Adipocyte (in vitro differentiated cells): Measurements from ENCODE around the gene TAS2R41.
A peak's percentile ranks its signal among the peaks of the same experiment; 100 is the strongest.
"Not testable (repeated sequence)": the region's sequence is repeated elsewhere in the genome, so short reads cannot be mapped to it uniquely, and the experiment has no call there.

Source experiments
- DNase-seq: peaks from one replicate; pipeline ENCODE4 v3.0.0-alpha.2; 2015; ENCODE audit warnings: low read depth
- H3K27me3 ChIP-seq: replicated peaks from 2 replicates; pipeline ENCODE4 v1.7.0; 2013; ENCODE audit warnings: mild to moderate bottlenecking, low read length, moderate library complexity; ENCODE audit not compliant: control insufficient read depth, insufficient read depth
- H3K36me3 ChIP-seq: 2 replicates; pipeline ENCODE4 v1.7.0; 2013; ENCODE audit warnings: low read length, mild to moderate bottlenecking, moderate library complexity; ENCODE audit not compliant: control insufficient read depth, insufficient read depth, severe bottlenecking
- H3K4me1 ChIP-seq: 2 replicates; pipeline ENCODE4 v1.7.0; 2013; ENCODE audit warnings: mild to moderate bottlenecking, low read length, moderate library complexity; ENCODE audit not compliant: control insufficient read depth, insufficient read depth
- H3K4me3 ChIP-seq: 2 replicates; pipeline ENCODE4 v1.7.0; 2013; ENCODE audit warnings: mild to moderate bottlenecking, low read length, moderate library complexity
- H3K9ac ChIP-seq: 2 replicates; pipeline ENCODE4 v1.7.0; 2013; ENCODE audit warnings: mild to moderate bottlenecking, low read length, moderate library complexity
- H3K9me3 ChIP-seq: 2 replicates; pipeline ENCODE4 v1.7.0; 2013; ENCODE audit warnings: mild to moderate bottlenecking, low read length, moderate library complexity; ENCODE audit not compliant: control insufficient read depth

Gene TAS2R41

GRCh38 chr7:143456992-143457793 lies 20.5 kb upstream of the TAS2R41 start:
- H3K9me3 ChIP-seq, result peaks cover 6% of the 10 kb centered on the region

GRCh38 chr7:143458263-143458662 lies 19.4 kb upstream of the TAS2R41 start:
- H3K4me3 ChIP-seq, result peak overlapping the region; percentile 40
- DNase-seq, result peak; percentile 70
- no peaks in the 10 kb centered on the region for H3K36me3 ChIP-seq
- peaks cover 45% of the 10 kb centered on the region for H3K4me1 ChIP-seq
- H3K9ac ChIP-seq, result peak overlapping the region; percentile 18
- H3K27me3 ChIP-seq, result no peaks in the 10 kb centered on the region
- peaks cover 7% of the 10 kb centered on the region for H3K9me3 ChIP-seq

More at GRCh38 chr7:143456992-143457793, 20.5 kb upstream of the TAS2R41 start:
- Histone ChIP-seq H3K36me3 (no peaks in the 10 kb centered on the region), H3K4me1 (peaks cover 42% of the 10 kb centered on the region), H3K9ac (no peak overlapping the region), H3K27me3 (no peaks in the 10 kb centered on the region), H3K4me3 (no peak overlapping the region)
- peak; percentile 49 for DNase-seq

GRCh38 chr7:143458681-143459080 lies 19.0 kb upstream of the TAS2R41 start:
- Histone ChIP-seq H3K9me3 (peaks cover 7% of the 10 kb centered on the region), H3K27me3 (no peaks in the 10 kb centered on the region), H3K36me3 (no peaks in the 10 kb centered on the region), H3K9ac (no peak overlapping the region), H3K4me3 (no peak overlapping the region), H3K4me1 (peaks cover 48% of the 10 kb centered on the region)
- DNase-seq, result no peak

DNA sequence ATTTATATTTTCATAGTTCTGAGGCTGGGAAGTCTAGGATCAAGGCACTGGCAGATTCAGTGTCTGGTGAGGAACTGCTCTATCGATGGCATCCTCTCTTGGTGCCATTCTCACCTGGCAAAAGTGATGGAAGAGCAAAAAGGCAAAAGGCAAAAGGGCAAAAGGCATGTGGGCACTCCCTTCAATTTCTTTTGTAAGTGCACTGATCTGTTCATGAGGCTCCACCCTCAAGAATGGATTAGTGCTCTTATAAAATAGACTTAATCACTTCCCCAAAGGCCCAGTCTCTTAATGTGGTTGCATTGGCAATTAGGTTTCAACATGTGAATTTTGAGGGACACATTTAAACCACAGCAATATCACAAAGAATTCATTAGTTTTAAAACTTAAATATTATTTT lies 18.3 kb upstream of the TAS2R41 start:
- peaks cover 7% of the 10 kb centered on the region for H3K9me3 ChIP-seq
- no peaks in the 10 kb centered on the region for H3K36me3 ChIP-seq
- no peaks in the 10 kb centered on the region for H3K27me3 ChIP-seq
- H3K4me3 ChIP-seq, result no peak overlapping the region
- DNase-seq, result no peak
- H3K9ac ChIP-seq, result no peak overlapping the region
- H3K4me1 ChIP-seq, result peaks cover 42% of the 10 kb centered on the region

DNA sequence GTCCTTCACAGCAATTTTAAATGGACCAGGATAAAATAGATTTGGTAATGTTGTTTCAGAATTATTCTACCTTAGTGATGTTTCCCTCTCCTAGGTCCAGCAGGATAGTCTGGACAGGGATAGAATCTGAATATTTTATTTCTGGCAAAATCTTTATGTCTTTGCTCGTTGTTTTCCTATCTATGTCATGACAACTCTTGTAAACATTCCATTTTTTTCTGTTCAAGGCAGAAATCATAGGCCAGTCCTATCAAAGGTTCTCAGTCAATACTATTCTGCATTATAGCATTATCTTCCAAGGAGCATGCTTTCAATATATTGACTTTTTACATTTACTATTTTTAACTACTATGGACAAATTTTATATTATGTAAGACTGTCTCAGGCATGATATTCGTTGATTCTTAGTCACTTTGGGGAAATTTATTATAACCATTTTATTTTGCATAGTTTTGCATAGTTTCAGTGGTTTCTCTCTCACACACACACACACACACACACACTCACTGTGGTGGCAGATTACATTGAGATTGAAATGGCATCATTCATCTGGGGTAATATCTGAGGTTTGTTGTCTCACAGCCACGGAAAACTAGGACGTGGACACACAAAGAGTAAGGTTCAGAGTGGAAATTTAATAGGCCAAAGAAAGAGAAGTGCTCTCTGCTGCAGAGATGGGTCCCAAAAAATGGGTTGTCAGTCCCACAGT lies 17.2 kb upstream of the TAS2R41 start:
- DNase-seq, result no peak
- Histone ChIP-seq H3K27me3 (no peaks in the 10 kb centered on the region), H3K9ac (no peak overlapping the region), H3K9me3 (peaks cover 7% of the 10 kb centered on the region), H3K36me3 (no peaks in the 10 kb centered on the region), H3K4me3 (no peak overlapping the region), H3K4me1 (peaks cover 36% of the 10 kb centered on the region)

GRCh38 chr7:143462045-143462444 lies 15.6 kb upstream of the TAS2R41 start:
- no peak overlapping the region for H3K4me3 ChIP-seq
- no peak overlapping the region for H3K9ac ChIP-seq
- H3K4me1 ChIP-seq, result peaks cover 24% of the 10 kb centered on the region
- H3K27me3 ChIP-seq, result no peaks in the 10 kb centered on the region
- DNase-seq, result no peak
- H3K9me3 ChIP-seq, result peaks cover 7% of the 10 kb centered on the region
- no peaks in the 10 kb centered on the region for H3K36me3 ChIP-seq

DNA sequence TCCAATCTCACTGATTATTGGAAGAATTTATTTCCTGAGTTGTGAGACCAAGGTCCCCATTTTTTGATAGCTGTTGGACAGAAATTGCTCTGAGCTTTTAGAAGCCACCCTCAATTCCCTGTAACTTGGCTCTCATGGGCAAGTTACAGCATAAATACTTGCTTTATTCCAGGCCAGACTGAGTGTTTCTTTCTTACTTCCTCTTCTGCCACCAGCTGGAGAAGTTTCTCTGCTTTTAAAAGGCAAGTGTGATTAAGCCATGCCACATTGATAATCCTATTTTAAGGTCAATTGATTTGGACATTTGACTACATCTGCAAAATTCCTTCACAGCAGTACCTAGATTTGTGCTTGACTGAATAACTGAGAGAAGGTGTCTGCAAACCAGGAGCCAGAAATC lies 14.1 kb upstream of the TAS2R41 start:
- Histone ChIP-seq H3K36me3 (no peaks in the 10 kb centered on the region), H3K9me3 (peaks cover 7% of the 10 kb centered on the region), H3K27me3 (no peaks in the 10 kb centered on the region), H3K4me3 (no peak overlapping the region), H3K4me1 (peaks cover 9% of the 10 kb centered on the region), H3K9ac (no peak overlapping the region)
- no peak for DNase-seq

DNA sequence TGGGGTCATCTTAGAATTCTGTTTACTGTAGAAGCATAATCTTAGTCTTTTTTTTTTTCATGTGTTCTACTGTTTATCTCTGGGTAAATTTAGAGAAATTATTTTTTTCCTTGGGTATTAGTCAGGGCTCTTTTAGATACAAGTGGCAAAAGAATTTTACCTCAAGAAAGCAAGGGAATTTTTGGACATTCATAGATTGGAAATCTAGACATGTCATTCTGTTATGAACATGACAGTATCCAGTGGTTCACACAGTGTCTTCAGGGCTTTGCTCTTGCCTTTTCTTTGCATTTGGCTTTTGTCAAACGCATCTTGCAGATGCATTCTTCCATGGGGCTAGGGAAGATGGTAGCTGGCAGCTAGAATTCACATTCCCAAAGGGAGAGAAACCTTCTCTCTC lies 13.7 kb upstream of the TAS2R41 start:
- Histone ChIP-seq H3K4me1 (peaks cover 7% of the 10 kb centered on the region), H3K9ac (no peak overlapping the region), H3K36me3 (no peaks in the 10 kb centered on the region), H3K4me3 (no peak overlapping the region), H3K9me3 (peaks cover 7% of the 10 kb centered on the region), H3K27me3 (no peaks in the 10 kb centered on the region)
- DNase-seq, result no peak

DNA sequence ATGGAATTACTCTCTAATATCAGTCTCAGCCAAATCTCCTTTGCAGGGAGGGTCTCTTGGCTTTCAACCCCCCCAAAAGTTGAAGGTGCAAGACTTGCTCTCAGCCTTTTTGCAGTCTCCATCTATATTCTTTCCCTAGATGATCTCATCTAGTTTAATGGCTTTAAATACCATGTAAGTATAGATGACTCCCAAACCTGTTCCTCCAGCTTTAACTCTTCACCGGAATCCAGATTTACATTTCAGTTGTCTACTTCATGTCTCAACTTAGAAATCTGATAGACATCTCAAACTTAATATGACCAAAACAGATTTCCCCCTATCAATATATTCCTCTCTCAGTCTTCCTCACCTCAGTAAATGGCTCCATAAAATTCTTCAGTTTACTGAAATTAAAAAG lies 9.9 kb upstream of the TAS2R41 start:
- Histone ChIP-seq H3K9ac (no peak overlapping the region), H3K4me3 (no peak overlapping the region), H3K27me3 (no peaks in the 10 kb centered on the region), H3K9me3 (no peaks in the 10 kb centered on the region), H3K36me3 (no peaks in the 10 kb centered on the region), H3K4me1 (peaks cover 7% of the 10 kb centered on the region)
- no peak for DNase-seq

- H3K4me1 ChIP-seq, H3K4me3 ChIP-seq, H3K36me3 ChIP-seq, H3K27me3 ChIP-seq, DNase-seq, H3K9ac ChIP-seq: not testable (repeated sequence)
- H3K9me3 ChIP-seq, result peaks cover 14% of the 10 kb centered on the region
Observed at GRCh38 chr7:143472071-143472689, 5.5 kb upstream of the TAS2R41 start.

DNA sequence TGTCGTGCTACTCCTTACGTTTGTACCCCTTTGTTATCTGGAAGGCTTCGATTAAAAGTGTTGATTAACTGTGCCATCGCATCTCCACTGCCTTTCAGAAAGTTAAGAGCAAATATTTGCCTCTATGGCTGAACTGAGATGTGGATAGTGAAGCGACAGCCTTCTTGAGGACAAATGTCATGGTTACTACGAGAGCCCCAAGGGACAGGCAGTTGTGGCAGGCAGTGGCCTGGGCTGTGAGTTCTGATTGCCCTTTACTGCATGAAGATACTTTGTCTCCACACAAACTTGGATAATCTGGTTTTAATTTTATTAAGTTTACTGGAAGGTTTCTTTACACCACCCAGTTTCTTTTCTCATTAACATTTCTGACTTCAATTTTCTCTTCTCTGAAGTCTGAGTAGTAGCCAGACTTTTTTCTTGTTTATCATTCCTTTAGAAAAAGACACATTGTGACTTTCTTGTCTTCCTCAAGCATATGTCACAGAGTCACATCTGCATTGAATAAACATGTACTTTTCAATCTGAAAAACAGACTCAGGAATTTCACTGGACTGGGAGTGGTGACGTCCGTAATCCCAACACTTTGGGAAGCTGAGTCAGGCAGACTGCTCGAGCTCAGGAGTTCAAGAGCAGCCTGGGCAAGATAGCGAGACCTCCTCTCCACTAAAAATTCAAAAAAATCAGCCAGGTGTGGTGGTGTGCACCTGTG lies 1.5 kb downstream of the TAS2R41 start:
- H3K27me3 ChIP-seq, result no peaks in the 10 kb centered on the region
- no peak overlapping the region for H3K9ac ChIP-seq
- peaks cover 17% of the 10 kb centered on the region for H3K4me1 ChIP-seq
- no peak overlapping the region for H3K4me3 ChIP-seq
- H3K36me3 ChIP-seq, result no peaks in the 10 kb centered on the region
- peak; percentile 28 for DNase-seq
- peaks cover 9% of the 10 kb centered on the region for H3K9me3 ChIP-seq
